ENCODE measurements around the gene NRIP2.

GRCh38 chr12:2858334-2858733, 23.5 kb upstream of the NRIP2 start:
- no peak for TF ChIP-seq CTCF (IDR thresholded peaks at IDR 0.05)
- TF ChIP-seq SIN3A (IDR thresholded peaks at IDR 0.05; ENCODE audit: borderline replicate concordance, insufficient read depth, low read depth, low read length) = no peak
- no peak for TF ChIP-seq POLR2AphosphoS5 (IDR thresholded peaks at IDR 0.05; ENCODE audit: low read depth, low read length)

Data from Panc1 (cell line).